K562 (cell line): ENCODE measurements around the gene YTHDF1. TPM values are rescaled to one million over a fixed set of nuclear protein-coding genes. Genes with fewer than 3 reads are reported as not detected.

Source experiments
- ATF1 ChIP-seq, 2 experiments: fragments of 450-650 bp in 1 of 2; IDR thresholded peaks; 2 replicates each; pipeline ENCODE4 v1.6.1; 2016; ENCODE audit warnings: missing compliant biosample characterization in 1 of 2, missing genetic modification characterization in 1 of 2
- ATF7 ChIP-seq: fragments of 450-650 bp; IDR thresholded peaks from 2 replicates; pipeline ENCODE4 v1.7.1; 2014; ENCODE audit warnings: mild to moderate bottlenecking, moderate library complexity
- BHLHE40 ChIP-seq: IDR thresholded peaks from 2 replicates; pipeline ENCODE4 v1.6.1; 2011; ENCODE audit warnings: low read length, improper control_type of control experiment
- CXXC5 ChIP-seq: fragments of 250-450 bp; sonication (Bioruptor Pico); IDR thresholded peaks from 2 replicates; pipeline ENCODE4 v1.8.0; 2022; ENCODE audit warnings: inconsistent platforms, mild to moderate bottlenecking, moderate library complexity
- EGR1 ChIP-seq: fragments of 450-650 bp; conservative IDR thresholded peaks from 2 replicates; pipeline ENCODE4 v1.6.1; 2017; ENCODE audit warnings: mild to moderate bottlenecking
- ETV5 ChIP-seq: sonication (generic); formaldehyde crosslinking; IDR thresholded peaks from 2 replicates; pipeline ENCODE4 v1.4.0; 2020; ENCODE audit warnings: low read depth, mild to moderate bottlenecking, missing genetic modification reagents
- GABPA ChIP-seq: fragments of 200-800 bp; sonication (Bioruptor generic); conservative IDR thresholded peaks from 2 replicates; pipeline ENCODE4 v1.6.1; 2016; ENCODE audit warnings: low read depth, missing genetic modification characterization, missing compliant biosample characterization
- KLF16 ChIP-seq: IDR thresholded peaks from 2 replicates; pipeline ENCODE4 v1.6.1; 2016; ENCODE audit warnings: antibody characterized with exemption
- L3MBTL2 ChIP-seq: fragments of 450-650 bp; IDR thresholded peaks from 2 replicates; pipeline ENCODE4 v1.6.1; 2016; ENCODE audit warnings: mild to moderate bottlenecking, moderate library complexity
- MAZ ChIP-seq, 2 experiments: fragments of 450-650 bp in 1 of 2; sonication (generic) in 1 of 2; formaldehyde crosslinking; IDR thresholded peaks in 1 of 2; conservative IDR thresholded peaks in 1 of 2; 2 replicates each; pipeline versions ENCODE4 v1.4.0 to v1.5.0; 2020; ENCODE audit warnings: mild to moderate bottlenecking in 1 of 2, missing genetic modification reagents in 1 of 2
- MED1 ChIP-seq: sonication (generic); formaldehyde crosslinking; IDR thresholded peaks from 2 replicates; pipeline ENCODE4 v1.8.1; 2023; ENCODE audit warnings: missing genetic modification reagents, borderline replicate concordance
- RB1 ChIP-seq: fragments of 450-650 bp; IDR thresholded peaks from 2 replicates; pipeline ENCODE4 v1.6.1; 2017; ENCODE audit warnings: low read depth, mild to moderate bottlenecking
- RFX1 ChIP-seq: fragments of 450-650 bp; IDR thresholded peaks from 2 replicates; pipeline ENCODE4 v1.6.1; 2016; ENCODE audit warnings: mild to moderate bottlenecking, moderate library complexity
- RFX7 ChIP-seq: fragments of 250-450 bp; sonication (Bioruptor Pico); IDR thresholded peaks from 2 replicates; pipeline ENCODE4 v1.5.1; 2021; ENCODE audit warnings: mild to moderate bottlenecking
- SAFB ChIP-seq: fragments of 200-400 bp; formaldehyde crosslinking; IDR thresholded peaks from 2 replicates; pipeline ENCODE4 v1.6.1; 2017; ENCODE audit warnings: low read depth, low read length, borderline replicate concordance
- SMARCA4 ChIP-seq: fragments of 450-650 bp; IDR thresholded peaks from 2 replicates; pipeline ENCODE4 v1.6.1; 2016
- YY1 ChIP-seq, 3 experiments: IDR thresholded peaks; 2 replicates each; pipeline ENCODE4 v1.6.1; 2011; ENCODE audit warnings: low read length in 2 of 3, mild to moderate bottlenecking in 2 of 3, moderate library complexity in 2 of 3, borderline replicate concordance in 1 of 3, control low read depth in 1 of 3, low read depth in 1 of 3; ENCODE audit not compliant: insufficient read depth in 3 of 3, insufficient replicate concordance in 2 of 3, control insufficient read depth in 1 of 3, insufficient read length in 1 of 3; ENCODE audit errors: extremely low read depth in 1 of 3
- polyA plus RNA-seq, 8 experiments: library from polyadenylated mRNA; depleted of rRNA in 4 of 8; stranded (reverse) in 5 of 8; unstranded in 3 of 8; fragments of >200 nt; fragmentation: Nextera tagmentation in 2 of 8; fragmentation: Illumina TruSeq in 1 of 8; extraction: Ambion mirVana in 2 of 8; extraction: Trizol in 1 of 8; gene quantifications; 2 replicates each; pipeline versions ENCODE4 v1.2.1 to v1.2.3, GENCODE V29; 2011 to 2014; ENCODE audit warnings: inconsistent platforms in 1 of 8, missing spikeins in 1 of 8
- total RNA-seq, 7 experiments: library from RNA; depleted of rRNA in 6 of 7; stranded (reverse); fragments of >200 nt in 6 of 7; fragmentation: Illumina TruSeq in 2 of 7; extraction: Trizol in 2 of 7; gene quantifications; 2 replicates each; pipeline versions ENCODE4 v1.2.1 to v1.2.3, GENCODE V29; 2011 to 2021; ENCODE audit warnings: low replicate concordance in 1 of 7
- TF ChIP-seq, protein P1 (sequence below): sonication (generic); formaldehyde crosslinking; IDR thresholded peaks from 2 replicates; pipeline ENCODE4 v1.9.0; 2022; ENCODE audit warnings: mild to moderate bottlenecking, missing genetic modification reagents
- TF ChIP-seq, protein P2 (sequence below): fragments of 200-800 bp; sonication (Bioruptor generic); IDR thresholded peaks from 2 replicates; pipeline ENCODE4 v1.6.1; 2017; ENCODE audit warnings: missing genetic modification characterization, missing compliant biosample characterization
- TF ChIP-seq, protein P3 (sequence below): sonication (generic); formaldehyde crosslinking; IDR thresholded peaks from 2 replicates; pipeline ENCODE4 v1.8.0; 2022; ENCODE audit warnings: missing genetic modification reagents, mild to moderate bottlenecking, moderate library complexity, borderline replicate concordance
- TF ChIP-seq, protein P4 (sequence below), 3 experiments: IDR thresholded peaks in 2 of 3; conservative IDR thresholded peaks in 1 of 3; 2 replicates each; pipeline ENCODE4 v1.5.1; 2011 to 2012; ENCODE audit warnings: low read length in 3 of 3, mild to moderate bottlenecking in 3 of 3, control low read depth in 2 of 3, improper control_type of control experiment in 1 of 3, inconsistent platforms in 1 of 3, low read depth in 1 of 3, mixed read lengths in 1 of 3, moderate library complexity in 1 of 3; ENCODE audit not compliant: insufficient read depth in 2 of 3

The YTHDF1 gene
- total and polyA plus RNA-seq, 9 of the 15 experiments (the other 6 are each of a cell fraction or from before 2014, with no cell fraction given): 10.1 to 42.4 (median 27.8) TPM

DNA sequence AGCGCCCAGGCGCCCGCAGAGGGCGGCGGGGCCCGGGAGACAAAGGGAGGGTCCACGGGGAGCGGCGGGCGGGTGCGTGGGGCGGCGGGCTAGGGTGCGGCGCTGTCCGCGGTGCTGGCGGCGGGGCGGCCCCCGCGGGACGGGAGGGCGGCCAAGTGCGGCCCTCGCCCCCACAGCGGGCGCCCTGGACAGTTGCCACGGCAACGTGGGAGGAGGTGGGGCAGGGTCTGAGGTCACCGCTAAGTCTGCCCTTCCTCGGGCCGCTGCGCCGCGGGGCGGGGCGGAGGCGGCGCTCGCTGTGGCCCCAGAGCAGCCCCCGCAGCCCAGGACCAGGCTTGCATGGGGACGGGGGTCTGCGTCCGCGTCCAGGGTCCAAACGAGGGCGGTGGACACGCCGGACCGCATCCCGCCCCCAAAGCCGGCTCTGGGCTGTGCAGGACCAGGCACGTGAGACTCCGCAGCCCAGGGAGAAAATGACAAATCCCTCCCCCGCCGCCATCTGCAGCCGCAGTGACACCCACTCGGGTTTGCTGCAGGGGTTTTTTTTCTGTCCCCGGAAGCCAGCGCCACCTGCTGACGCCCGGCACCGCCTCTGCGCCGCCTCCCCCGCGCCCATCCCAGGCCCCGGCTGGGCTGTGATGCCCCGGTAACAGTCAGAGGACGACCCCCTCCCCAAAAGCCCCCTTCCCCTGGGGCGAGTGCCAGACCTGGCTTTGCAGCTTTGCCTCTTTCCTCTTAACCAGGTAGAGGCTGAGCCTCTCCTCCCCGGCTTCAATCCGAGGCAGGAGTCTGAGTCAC, 36.8 kb downstream of the YTHDF1 start (continued):
- TF ChIP-seq KLF16 (peak; percentile 58), CXXC5 (CRISPR knock-in tag) (peak; percentile 23; the same call in 1 of the 2 replicates), MAZ (CRISPR knock-in tag; conservative IDR thresholded peaks at IDR 0.05 in 1 of 2, IDR thresholded peaks at IDR 0.05 in 1 of 2) (0 out of 4 replicates have a peak, but pooled peaks of 1 of the 2 experiments have one; percentile 18), BHLHE40 (peak; percentile 90), SMARCA4 (no peak), L3MBTL2 (0 out of 2 replicates have a peak, but pooled peaks have one; percentile 11), GABPA (0 out of 2 replicates have a peak, but pooled peaks have one; percentile 22), YY1 (IDR thresholded peaks at IDR 0.05; ENCODE audit: borderline replicate concordance in 1 of 3, control insufficient read depth in 1 of 3, extremely low read depth in 1 of 3, insufficient read depth in 3 of 3, insufficient read length in 1 of 3, insufficient replicate concordance in 2 of 3, low read depth in 1 of 3, low read length in 2 of 3) (peak in 1 of 3 experiments; percentile 51), ATF7 (no peak), RFX7 (no peak), ATF1 (CRISPR knock-in tag; IDR thresholded peaks at IDR 0.05) (no peak), ATF1 (tag; IDR thresholded peaks at IDR 0.05) (0 out of 2 replicates have a peak, but pooled peaks have one; percentile 8), MED1 (CRISPR knock-in tag) (no peak), RFX1 (peak; percentile 18; the same call in 1 of the 2 replicates), ETV5 (peak; percentile 90), SAFB (peak; percentile 35; the same call in 1 of the 2 replicates), RB1 (peak; percentile 33; the same call in 1 of the 2 replicates), EGR1 (peak; percentile 83)
- TF ChIP-seq, protein P1, sequence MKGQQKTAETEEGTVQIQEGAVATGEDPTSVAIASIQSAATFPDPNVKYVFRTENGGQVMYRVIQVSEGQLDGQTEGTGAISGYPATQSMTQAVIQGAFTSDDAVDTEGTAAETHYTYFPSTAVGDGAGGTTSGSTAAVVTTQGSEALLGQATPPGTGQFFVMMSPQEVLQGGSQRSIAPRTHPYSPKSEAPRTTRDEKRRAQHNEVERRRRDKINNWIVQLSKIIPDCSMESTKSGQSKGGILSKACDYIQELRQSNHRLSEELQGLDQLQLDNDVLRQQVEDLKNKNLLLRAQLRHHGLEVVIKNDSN (CRISPR knock-in tag): peak; percentile 47; the same call in 1 of the 2 replicates
- TF ChIP-seq, protein P2, sequence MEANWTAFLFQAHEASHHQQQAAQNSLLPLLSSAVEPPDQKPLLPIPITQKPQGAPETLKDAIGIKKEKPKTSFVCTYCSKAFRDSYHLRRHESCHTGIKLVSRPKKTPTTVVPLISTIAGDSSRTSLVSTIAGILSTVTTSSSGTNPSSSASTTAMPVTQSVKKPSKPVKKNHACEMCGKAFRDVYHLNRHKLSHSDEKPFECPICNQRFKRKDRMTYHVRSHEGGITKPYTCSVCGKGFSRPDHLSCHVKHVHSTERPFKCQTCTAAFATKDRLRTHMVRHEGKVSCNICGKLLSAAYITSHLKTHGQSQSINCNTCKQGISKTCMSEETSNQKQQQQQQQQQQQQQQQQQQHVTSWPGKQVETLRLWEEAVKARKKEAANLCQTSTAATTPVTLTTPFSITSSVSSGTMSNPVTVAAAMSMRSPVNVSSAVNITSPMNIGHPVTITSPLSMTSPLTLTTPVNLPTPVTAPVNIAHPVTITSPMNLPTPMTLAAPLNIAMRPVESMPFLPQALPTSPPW: peak; percentile 53
- TF ChIP-seq, protein P3, sequence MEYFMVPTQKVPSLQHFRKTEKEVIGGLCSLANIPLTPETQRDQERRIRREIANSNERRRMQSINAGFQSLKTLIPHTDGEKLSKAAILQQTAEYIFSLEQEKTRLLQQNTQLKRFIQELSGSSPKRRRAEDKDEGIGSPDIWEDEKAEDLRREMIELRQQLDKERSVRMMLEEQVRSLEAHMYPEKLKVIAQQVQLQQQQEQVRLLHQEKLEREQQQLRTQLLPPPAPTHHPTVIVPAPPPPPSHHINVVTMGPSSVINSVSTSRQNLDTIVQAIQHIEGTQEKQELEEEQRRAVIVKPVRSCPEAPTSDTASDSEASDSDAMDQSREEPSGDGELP (CRISPR knock-in tag): peak; percentile 52; the same call in 1 of the 2 replicates
- TF ChIP-seq, protein P4, sequence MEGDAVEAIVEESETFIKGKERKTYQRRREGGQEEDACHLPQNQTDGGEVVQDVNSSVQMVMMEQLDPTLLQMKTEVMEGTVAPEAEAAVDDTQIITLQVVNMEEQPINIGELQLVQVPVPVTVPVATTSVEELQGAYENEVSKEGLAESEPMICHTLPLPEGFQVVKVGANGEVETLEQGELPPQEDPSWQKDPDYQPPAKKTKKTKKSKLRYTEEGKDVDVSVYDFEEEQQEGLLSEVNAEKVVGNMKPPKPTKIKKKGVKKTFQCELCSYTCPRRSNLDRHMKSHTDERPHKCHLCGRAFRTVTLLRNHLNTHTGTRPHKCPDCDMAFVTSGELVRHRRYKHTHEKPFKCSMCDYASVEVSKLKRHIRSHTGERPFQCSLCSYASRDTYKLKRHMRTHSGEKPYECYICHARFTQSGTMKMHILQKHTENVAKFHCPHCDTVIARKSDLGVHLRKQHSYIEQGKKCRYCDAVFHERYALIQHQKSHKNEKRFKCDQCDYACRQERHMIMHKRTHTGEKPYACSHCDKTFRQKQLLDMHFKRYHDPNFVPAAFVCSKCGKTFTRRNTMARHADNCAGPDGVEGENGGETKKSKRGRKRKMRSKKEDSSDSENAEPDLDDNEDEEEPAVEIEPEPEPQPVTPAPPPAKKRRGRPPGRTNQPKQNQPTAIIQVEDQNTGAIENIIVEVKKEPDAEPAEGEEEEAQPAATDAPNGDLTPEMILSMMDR (IDR thresholded peaks at IDR 0.05 in 2 of 3, conservative IDR thresholded peaks at IDR 0.05 in 1 of 3; ENCODE audit: insufficient read depth in 2 of 3, low read depth in 1 of 3, low read length in 3 of 3): peak; percentile 55 to 63 (median 57)
